Hippocampal formation (tissue), 2 donors: Measurements from ENCODE around the gene SPTAN1.
A peak's percentile ranks its signal among the peaks of the same experiment; 100 is the strongest.
"Not testable (repeated sequence)": the region's sequence is repeated elsewhere in the genome, so short reads cannot be mapped to it uniquely, and the experiment has no call there.

ENCODE experiments used
- DNase-seq, 2 donors: peaks; one replicate each; lab custom pipeline; 2025; lab: John Stamatoyannopoulos, UW

Gene SPTAN1

DNA sequence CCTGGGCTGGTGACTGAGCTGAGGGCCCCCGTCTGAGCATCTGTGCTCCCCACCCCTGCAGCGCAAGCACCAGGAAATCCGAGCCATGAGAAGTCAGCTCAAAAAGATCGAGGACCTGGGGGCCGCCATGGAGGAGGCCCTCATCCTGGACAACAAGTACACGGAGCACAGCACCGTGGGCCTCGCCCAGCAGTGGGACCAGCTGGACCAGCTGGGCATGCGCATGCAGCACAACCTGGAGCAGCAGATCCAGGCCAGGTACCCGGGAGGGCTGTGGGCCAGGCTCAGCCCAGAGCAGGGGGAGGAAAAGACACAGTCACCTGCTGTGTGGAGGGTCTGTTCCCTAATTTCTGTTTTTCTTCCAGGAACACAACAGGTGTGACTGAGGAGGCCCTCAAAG lies 79.7 kb downstream of the SPTAN1 start:
- no peak for DNase-seq

DNA sequence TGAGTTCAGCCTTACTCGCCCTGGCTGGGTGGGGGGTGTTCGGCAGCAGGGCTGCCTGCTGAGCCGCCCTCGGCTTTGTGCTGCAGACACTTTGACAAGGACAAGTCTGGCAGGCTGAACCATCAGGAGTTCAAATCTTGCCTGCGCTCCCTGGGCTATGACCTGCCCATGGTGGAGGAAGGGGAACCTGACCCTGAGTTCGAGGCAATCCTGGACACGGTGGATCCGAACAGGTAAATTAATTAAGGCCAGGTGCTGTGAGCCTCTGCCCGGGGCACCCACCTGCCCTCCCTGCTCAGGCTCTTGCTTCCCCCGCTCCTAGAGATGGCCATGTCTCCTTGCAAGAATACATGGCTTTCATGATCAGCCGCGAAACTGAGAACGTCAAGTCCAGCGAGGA lies 80.1 kb downstream of the SPTAN1 start:
- no peak for DNase-seq

DNA sequence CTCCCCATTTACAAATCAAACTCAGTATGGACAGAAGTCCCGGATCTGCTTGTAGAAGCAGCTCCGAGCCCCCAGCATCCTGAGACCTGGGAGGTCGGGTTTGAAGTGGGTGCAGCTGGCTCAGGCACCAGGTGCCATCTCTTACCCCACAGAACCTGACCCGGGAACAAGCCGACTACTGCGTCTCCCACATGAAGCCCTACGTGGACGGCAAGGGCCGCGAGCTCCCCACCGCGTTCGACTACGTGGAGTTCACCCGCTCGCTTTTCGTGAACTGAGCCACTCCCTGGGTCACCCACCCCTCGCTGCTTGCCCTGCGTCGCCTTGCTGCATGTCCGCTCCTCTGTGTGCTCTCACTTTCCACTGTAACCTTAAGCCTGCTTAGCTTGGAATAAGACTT lies 80.7 kb downstream of the SPTAN1 start:
- DNase-seq, result no peak

DNA sequence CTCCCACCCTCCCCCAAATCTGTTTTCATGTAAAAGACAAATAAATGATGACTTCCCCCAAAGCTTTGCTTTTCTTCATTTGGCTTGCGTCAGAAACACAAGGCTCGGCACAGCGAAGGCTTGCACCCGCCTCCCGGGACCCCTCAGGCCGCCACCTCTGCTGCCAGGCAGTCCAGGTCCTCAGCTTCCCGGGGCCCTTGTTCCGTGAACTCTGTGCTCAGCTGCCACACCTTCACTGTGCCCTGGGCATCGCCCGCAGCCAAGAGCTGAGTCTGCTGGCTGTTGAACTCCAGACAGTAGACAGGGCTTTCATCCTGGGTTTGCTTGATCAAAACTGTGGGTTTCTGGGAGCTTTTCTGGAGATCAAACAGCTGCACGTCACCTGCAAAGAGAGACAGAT lies 81.2 kb downstream of the SPTAN1 start:
- no peak for DNase-seq

DNA sequence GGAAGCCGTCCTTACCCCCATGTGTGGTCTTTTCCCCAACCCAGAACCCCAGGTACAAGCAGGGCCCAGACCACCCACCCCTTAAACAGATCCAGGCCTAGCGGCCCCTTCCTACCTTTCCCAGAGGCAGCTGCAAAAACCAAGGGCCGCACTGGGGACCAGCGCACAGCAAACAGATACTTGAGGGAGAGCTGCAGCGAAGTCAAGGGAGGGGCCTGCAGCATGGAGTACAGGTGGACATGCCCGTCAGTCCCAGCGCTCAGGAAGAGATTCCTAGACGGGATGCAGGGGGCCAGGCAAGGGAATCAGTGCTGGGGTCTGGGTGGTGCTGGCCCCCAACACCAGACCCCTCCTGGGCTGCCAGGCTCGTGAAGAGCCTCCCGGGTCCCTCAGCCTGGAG lies 81.7 kb downstream of the SPTAN1 start:
- no peak for DNase-seq

DNA sequence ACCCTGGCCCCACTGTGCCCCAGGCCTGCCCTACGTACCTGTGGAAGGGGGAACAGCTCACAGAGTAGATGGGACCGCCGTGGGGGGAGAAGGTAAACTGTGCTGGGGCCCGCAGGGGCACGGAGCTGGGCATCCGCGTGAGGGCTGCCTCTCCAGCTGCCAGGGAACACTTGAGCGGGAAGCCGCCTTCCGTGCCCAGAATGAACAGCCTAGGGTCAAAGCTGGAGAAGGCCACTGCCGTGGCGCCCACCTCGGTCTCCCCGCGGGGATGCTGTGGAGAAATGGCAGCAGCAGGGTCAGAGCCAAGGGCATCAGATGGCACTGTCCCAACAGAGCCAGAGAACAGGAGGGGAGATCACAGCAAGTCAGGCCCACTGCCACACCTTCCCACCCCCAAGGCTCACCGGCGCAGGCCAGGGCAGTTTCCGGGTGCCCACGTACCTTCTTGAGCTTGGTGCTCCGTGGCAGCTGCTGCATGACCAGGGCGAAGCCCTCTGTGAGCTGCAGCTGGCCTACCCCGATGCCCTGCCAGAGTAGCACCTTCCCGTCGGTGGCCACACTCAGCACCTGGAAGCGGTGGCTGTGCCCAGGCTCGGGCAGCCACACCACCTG lies 82.4 kb downstream of the SPTAN1 start:
- DNase-seq, result no peak

DNA sequence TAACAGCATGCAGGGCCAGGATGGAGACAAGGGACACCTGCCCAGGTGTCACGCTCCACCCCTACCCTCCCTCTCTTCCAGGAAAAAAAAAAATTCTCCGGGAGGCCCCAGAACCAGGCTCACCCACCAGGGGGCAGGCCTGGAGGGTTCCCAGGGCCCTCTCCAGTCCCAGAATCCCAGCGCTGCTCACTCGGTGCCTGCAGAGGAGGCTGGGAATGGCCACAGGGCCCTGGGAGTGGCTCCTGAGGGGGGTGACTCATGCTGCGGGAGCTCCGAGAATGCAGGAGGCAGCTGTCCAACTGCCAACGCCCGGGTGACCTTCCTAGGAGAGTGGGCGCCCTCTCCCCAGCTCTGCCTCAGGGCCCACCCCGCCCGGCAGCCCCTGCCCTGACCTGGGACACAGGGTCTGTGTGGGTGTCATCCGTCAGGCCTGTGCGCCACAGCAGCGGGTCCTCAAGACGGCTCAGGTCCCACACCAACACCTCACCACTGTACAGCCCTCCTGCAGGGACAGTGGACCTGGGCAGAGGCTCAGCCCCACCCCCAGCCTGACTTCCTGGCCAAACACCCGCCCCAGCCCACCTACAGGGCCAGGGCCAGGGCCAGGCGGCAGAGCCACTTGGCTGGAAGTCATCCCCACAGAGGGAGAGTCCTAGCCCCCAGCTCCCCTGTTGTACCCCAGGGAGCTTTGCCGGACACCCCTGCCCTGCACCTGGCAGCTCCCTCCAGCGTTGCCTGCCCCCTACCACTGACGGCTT lies 83.1 kb downstream of the SPTAN1 start:
- DNase-seq, result no peak

DNA sequence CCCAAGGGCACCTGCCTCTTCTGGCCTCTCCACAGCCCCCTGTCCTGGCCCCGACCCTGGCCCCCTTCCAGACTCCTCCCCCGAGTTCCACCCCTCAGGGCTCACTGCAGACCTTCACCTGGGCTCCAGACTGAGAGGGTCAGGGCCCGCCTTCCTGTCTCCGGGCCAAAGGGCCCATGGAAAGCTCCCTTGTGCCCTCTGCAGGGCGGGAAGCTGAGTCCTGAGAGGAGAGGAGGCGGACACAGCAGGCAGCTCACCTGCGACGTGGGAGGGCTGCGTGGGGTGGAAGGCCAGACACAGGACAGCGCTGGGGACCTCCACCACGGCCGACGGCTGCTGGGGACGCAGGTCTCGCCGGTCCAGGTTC lies 83.6 kb downstream of the SPTAN1 start:
- DNase-seq, result no peak

DNA sequence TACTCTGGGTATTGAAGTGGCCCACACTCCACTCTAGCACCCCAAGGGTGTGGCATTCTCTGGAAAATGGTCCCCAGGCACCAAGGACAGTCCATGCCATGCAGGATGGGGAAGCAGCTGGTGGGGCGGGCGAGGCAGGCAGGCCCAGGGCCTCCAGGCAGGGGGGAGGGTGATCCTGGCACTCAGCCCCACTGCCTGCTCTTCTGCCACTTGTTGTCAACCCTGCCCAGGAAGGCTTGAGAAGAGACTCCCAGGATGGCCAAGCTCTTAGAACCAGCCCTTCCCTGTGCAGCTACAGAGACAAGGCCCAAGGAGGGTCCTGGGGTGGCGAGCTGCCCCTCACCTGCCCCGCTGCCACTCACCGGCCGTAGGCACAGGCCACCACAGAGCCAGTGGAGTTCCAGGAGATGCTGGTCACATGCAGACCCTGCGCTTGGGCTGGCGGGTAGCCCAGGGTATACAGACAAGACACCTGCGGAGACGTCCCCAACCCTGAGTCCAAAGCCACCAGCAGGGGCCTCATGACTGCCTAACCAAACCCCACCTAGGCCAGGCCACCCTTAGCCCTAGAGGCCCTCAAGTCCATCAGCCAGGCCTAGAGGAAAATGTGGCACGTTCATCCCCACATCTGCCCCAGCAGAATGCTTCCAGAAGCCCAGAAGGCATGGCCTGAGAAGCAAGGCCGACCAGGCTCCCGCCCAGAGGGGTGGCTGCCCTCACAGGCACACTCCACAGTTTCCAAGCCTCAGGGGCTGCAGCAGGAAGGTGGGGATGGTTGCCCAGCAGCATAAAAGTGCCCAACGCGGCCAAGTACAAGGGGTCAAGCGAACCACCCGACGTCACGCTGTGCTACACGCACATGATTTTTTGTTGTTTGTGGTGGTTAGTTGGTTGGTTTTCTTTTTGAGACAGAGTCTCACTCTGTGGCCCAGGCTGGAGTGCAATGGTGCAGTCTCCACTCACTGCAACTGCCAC lies 84.5 kb downstream of the SPTAN1 start:
- no peak for DNase-seq

DNA sequence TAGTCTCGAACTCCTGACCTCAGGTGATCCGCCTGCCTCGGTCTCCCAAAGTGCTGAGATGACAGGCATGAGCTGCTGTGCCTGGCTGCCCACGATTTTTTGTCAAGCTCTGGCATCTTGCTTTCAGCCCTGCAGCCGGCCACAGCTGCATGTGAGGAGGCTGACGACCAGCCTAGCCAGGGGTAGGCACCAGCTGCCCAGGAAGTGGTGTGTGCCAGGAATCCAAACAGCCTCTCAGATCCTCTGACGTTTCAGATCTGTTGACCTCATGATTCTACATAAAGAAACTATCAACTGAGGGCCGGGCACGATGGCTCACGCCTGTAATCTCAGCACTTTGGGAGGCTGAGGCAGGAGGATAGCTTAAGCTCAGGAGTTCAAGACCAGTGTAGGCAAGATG lies 85.3 kb downstream of the SPTAN1 start:
- no peak for DNase-seq

DNA sequence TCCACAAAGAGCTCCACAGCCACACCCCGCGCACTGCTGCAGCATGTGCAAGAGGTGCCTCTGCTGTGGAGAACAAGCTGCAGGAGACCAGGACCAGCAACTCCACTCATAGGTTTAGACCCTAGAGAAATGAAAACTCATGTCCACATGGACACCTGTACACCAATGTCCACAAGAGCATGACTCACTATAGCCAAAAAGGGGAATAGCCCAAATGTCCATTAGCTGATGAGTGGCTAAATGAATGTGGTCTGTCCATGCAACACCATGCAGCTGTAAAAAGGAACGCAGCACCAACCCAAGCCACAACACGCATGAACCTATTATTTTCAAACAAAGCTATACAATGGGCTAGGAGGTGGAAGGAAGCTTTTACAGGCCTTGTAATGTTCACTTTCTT lies 86.2 kb downstream of the SPTAN1 start:
- no peak for DNase-seq

DNA sequence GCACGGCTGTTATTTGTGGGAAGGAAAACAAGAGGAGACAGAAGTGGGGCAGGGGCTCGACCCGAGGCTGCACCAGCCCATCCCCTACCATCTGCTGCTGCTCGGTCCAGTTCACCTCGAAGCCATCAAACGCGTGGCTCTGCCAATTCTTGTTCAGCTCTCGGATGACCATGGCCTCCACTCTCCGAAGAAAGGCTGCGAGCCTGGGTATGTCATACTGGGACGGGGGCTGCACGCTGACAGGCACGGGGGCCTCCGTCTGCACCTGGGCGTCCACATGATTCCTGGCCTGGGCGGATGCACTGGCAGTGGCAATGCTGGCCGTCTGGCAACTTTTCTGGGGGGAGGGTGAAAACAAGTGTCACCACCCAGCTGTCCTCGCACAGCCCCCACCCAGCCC lies 88.2 kb downstream of the SPTAN1 start:
- no peak for DNase-seq

DNA sequence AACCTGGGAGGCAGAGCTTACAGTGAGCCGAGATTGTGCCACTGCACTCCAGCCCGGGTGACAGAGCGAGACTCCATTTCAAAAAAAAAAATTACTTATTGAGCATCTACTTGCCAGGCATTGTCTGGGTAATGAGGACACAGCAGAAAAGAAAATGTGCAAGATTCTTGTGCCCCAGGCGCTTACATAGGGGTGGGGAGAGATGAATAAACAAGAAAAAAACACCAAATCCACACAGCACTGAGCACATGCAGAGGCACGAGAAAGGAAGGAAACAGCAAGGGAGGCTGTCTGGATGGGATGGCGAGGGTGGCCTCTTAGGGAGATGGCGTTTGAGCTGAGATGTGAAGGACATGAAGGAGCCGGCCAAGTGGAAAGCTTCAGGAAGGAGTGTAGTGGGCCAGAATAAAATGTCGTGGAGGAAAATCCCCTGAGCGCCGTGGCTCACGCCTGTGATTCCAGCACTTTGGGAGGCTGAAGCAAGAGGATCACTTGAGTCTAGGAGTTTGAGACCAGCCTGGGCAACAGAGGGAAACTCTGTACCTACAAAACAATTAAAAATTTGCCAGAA lies 90.4 kb downstream of the SPTAN1 start:
- DNase-seq, result no peak

DNA sequence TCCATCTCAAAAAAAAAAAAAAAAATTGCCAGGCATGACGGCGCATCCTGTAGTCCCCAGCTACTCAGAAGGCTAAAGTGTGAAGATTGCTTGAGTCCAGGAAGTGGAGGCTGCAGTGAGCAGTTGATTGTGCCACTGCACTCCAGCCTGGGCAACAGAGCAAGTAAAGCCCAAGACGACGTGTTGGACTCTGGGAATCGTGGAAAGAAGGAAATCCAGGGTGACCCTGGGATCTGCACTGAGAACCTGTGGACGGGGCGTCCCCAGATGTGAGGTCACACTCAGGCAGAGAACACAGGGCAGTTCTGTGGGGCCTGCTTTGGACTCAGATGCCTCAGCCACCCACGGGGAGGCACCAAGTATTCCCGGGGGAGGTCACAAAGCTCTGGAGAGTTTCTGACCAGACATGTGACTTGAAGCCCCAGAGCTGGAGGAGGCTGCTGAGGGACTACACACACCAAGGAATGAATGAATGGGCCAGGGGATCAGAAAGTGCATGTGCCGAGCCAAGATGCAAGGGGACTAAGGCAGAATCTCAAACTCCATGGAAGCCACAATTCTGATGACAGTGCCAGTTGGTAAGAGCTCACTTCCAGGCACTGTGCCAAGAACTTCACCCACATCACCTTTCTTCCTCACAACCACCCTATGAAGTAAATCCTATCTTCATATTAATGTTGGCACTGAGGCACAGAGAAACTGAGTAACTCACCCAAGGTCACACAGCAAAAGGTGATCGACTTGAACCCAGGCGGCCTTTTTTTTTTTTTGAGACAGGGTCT lies 91.3 kb downstream of the SPTAN1 start:
- no peak for DNase-seq

DNA sequence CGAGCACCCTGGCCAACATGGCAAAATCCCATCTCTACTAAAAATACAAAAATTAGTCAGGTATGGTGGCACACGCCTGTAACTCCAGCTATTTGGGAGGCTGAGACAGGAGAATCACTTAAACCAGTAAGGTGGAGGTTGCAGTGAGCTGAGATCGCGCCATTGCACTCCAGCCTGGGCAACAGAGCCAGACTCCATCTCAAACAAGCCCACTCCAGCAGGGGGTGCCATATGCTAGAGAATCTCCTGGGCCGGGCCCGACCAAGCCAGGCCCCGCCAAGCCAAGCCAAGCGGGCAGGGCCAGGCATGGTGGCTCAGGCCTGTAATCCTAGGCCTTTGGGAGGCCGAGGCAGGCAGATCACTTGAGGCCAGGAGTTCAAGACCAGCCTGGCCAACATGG lies 95.8 kb downstream of the SPTAN1 start:
- not testable (repeated sequence) for DNase-seq

DNA sequence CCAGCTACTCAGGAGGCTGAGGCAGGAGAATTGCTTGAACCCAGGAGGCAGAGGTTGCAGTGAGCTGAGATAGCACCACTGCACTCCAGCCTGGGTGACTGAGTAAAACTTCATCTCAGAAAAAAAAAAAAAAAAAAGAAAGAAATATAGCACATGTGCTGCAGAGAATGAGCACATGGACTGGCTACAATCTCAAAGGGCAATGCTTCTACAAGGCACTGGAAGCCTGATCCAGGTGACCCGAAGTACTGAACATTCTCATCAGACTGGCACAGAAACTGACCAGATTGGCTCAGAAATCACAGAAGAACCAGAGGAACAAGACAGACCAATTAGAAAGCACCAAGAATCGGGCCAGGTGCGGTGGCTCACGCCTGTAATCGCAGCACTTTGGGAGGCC lies 99.4 kb downstream of the SPTAN1 start:
- no peak for DNase-seq

DNA sequence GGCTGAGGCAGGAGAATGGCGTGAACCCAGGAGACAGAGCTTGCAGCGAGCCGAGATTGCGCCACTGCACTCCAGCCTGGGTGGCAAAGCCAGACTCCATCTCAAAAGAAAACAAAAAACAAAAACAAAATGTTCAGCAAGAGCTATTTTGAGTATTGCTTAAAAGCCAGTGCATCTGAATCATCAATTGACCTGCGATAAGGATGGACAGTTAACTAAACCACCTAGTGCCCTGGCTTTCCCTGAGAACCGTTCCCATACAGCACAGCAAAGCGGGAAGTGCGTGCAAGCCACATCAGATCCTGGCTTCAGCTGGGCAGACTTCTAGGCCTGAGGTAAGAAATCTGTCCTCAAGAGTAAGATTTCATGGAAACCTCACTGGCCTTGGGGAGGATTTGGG lies 101.5 kb downstream of the SPTAN1 start:
- no peak for DNase-seq

DNA sequence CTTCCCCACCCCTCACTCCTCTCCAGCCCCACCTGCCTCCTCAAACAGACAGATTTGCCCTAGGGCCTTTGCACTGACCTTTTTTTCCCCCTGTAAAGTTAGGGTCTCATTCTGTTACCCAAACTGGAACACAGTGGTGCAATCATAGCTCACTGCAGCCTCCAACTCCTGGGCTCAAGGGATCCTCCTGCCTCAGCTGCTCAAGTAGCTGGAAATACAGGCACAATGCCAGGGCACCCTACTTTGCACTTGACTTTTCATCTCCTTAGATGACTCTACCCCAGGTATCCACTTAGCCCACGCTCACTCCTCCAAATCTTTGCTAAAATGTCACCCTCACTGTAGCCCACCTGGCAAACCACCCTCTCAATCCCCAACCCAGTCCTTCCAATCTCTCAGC lies 102.1 kb downstream of the SPTAN1 start:
- DNase-seq, result no peak

DNA sequence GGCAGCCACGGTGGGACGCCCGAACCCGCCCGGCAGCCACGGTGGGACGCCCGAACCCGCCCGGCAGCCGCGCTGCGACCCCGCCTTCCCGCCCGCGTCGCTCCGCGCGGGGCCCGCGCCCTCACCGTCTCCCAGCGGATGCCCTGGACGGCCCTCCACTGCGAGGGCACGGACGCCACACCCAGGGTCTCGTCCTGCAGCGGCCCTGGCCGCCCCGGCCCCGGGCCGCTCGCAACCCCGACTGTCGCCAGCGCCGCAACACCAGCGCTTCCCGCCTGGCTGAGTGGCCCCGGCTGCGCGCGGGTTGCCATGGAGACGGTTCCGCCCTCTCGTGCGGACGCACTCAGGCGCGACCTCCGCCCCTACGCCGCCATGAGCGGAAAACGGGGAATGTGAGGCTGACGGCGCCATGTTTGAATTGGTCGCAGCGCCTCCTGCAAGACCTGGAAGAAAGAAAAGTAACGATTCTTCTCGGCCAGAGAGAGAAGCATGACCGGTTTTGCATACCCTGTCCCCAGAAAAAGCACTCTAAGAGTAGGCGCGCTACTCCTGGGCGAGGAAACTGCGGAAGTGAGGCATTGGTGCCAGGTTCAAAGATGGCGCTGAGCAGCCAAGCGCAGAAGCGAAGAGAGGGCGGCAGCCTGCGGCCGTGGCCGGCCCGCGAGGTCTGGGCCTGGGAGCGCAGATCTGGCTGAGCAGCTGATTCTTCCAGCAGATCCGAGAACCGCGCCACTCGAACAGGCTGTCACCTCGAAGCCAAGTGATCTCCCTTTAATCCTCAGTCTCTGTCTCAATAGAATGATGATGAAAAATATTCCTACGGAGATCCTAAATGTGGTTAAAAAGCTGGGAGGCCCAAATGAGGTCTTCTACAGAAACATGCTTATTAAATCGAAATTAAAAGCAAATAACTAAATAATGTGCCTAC lies 104.3 kb downstream of the SPTAN1 start, which contains the start of gene DYNC2I2:
DYNC2I2 (minus strand) TSS at position 432 of the 928 bp plus-strand sequence; CDS start at position 311, 121 bp downstream.
- DNase-seq, result peak; percentile 83 to 88

DNA sequence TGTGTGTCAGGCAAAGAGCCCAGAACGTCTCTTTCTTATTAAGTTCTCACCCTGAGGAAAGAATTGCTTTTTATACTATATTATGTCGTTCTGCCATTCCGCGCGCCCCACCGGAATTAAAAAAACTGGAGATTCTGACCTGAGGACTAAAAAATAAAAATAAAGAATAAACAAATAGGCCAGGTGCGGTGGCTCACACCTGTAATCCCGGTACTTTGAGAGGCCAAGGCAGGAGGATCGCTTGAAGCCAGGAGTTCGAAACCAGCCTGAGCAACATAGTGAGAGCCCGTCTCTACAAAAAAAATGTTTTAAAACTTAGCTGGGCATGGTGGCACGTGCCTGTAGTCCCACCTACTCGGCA lies 104.9 kb downstream of the SPTAN1 start:
- no peak for DNase-seq
